ENCODE measurements around the gene PEX14.

PEX14 gene

DNA sequence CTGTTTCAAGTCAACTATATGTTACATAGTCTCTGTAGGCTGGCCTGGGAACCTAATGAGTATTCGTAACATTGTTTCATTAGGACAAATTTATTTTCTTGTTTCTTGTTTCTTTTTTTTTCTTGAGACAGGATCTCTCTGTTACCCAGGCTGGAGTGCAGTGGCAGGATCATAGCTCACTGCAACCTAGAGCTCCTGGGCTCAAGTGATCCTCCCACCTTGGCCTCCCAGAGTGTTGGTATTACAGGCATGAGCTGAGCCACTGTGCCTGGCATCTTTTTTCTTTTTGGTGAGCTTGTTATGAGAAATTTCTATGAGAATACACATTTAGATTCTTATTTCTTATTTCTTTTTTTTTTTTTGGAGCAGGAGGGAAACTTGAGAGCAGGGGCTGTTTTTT lies 37.7 kb upstream of the PEX14 start:
- no peak for TF ChIP-seq SIN3A (IDR thresholded peaks at IDR 0.05; ENCODE audit: borderline replicate concordance, insufficient read depth, low read length)
- TF ChIP-seq FOXP2 (optimal IDR thresholded peaks at IDR 0.05; ENCODE audit: borderline replicate concordance, extremely low read depth, extremely low read length, insufficient read depth): no peak
- TF ChIP-seq, protein P1, sequence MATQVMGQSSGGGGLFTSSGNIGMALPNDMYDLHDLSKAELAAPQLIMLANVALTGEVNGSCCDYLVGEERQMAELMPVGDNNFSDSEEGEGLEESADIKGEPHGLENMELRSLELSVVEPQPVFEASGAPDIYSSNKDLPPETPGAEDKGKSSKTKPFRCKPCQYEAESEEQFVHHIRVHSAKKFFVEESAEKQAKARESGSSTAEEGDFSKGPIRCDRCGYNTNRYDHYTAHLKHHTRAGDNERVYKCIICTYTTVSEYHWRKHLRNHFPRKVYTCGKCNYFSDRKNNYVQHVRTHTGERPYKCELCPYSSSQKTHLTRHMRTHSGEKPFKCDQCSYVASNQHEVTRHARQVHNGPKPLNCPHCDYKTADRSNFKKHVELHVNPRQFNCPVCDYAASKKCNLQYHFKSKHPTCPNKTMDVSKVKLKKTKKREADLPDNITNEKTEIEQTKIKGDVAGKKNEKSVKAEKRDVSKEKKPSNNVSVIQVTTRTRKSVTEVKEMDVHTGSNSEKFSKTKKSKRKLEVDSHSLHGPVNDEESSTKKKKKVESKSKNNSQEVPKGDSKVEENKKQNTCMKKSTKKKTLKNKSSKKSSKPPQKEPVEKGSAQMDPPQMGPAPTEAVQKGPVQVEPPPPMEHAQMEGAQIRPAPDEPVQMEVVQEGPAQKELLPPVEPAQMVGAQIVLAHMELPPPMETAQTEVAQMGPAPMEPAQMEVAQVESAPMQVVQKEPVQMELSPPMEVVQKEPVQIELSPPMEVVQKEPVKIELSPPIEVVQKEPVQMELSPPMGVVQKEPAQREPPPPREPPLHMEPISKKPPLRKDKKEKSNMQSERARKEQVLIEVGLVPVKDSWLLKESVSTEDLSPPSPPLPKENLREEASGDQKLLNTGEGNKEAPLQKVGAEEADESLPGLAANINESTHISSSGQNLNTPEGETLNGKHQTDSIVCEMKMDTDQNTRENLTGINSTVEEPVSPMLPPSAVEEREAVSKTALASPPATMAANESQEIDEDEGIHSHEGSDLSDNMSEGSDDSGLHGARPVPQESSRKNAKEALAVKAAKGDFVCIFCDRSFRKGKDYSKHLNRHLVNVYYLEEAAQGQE (IDR thresholded peaks at IDR 0.05; ENCODE audit: insufficient read depth in 1 of 2, low read depth in 2 of 2, low read length in 2 of 2): no peak

DNA sequence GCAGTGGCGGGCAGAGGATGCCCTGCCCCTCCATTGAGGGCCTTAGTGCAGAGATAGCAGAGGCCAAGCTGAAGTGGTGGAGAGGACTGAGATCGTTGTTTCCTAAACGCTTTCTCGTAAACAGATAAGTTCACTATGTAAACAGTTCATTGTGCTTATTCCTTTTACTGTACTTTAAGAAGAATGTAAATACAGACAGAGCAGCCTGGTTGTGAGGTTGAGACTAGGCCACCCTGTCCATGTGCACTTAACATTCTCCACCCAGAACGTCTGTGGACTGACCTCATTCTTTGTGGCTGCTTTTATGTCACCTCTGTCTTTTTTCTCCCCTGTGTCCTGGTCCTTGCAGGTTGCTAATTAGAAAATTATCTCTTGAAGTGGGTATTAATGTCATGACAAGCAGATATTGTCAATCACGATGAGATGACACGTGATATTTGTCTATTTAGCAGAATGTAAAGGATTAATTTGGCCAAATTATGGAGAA lies 36.0 kb upstream of the PEX14 start:
- TF ChIP-seq TAF1 (IDR thresholded peaks at IDR 0.05; ENCODE audit: borderline replicate concordance, insufficient read depth, low read length) (no peak), POLR2AphosphoS5 (IDR thresholded peaks at IDR 0.05; ENCODE audit: low read depth, low read length) (no peak), SIN3A (IDR thresholded peaks at IDR 0.05; ENCODE audit: borderline replicate concordance, insufficient read depth, low read length) (no peak)
- TF ChIP-seq, protein P1 (IDR thresholded peaks at IDR 0.05; ENCODE audit: insufficient read depth in 1 of 2, low read depth in 2 of 2, low read length in 2 of 2): no peak

DNA sequence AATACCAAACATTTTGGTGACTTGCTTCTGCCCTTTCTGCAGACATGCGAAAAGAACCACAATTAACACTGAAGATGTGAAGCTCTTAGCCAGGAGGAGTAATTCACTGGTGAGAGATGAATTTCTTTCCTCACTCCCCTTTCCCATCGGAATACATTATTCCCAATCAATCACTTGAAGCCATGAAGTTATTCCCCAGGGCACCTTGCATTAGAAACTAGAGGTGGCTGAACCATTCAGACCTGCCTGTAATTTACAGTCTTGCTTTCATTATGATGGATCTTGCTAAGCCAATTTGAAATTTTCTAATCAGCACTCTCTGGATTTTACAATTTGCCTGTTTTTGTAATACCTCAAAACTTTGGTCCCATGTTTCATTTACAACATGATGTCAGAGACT lies 34.4 kb upstream of the PEX14 start:
- no peak for TF ChIP-seq POLR2AphosphoS5 (IDR thresholded peaks at IDR 0.05; ENCODE audit: low read depth, low read length)
- no peak for TF ChIP-seq FOXP2 (optimal IDR thresholded peaks at IDR 0.05; ENCODE audit: borderline replicate concordance, extremely low read depth, extremely low read length, insufficient read depth)
- no peak for TF ChIP-seq TAF1 (IDR thresholded peaks at IDR 0.05; ENCODE audit: borderline replicate concordance, insufficient read depth, low read length)
- TF ChIP-seq, protein P1 (IDR thresholded peaks at IDR 0.05; ENCODE audit: insufficient read depth in 1 of 2, low read depth in 2 of 2, low read length in 2 of 2): no peak
- TF ChIP-seq SIN3A (IDR thresholded peaks at IDR 0.05; ENCODE audit: borderline replicate concordance, insufficient read depth, low read length): no peak

DNA sequence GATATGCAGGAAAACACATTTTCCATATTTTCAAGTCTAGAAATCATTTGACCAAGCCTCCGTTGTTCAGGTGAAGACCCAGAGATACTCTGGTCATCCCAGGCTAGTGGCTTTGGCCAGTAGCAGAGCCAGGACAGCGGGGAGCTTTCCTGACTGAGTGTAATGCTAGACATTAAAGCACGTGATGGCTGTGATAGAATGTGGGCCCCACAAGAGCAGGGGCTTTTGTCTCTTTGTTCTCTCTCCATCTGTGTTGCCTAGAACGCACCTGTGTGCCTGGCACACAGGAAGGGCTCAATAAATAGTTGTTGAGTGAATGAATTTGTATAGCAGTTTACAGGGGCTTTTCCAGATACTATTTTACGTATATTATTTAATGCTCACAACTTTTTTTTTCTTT lies 34.0 kb upstream of the PEX14 start:
- TF ChIP-seq TAF1 (IDR thresholded peaks at IDR 0.05; ENCODE audit: borderline replicate concordance, insufficient read depth, low read length): no peak
- TF ChIP-seq POLR2AphosphoS5 (IDR thresholded peaks at IDR 0.05; ENCODE audit: low read depth, low read length): no peak
- TF ChIP-seq FOXP2 (optimal IDR thresholded peaks at IDR 0.05; ENCODE audit: borderline replicate concordance, extremely low read depth, extremely low read length, insufficient read depth): no peak
- TF ChIP-seq, protein P1 (IDR thresholded peaks at IDR 0.05; ENCODE audit: insufficient read depth in 1 of 2, low read depth in 2 of 2, low read length in 2 of 2): no peak
- TF ChIP-seq SIN3A (IDR thresholded peaks at IDR 0.05; ENCODE audit: borderline replicate concordance, insufficient read depth, low read length): no peak

DNA sequence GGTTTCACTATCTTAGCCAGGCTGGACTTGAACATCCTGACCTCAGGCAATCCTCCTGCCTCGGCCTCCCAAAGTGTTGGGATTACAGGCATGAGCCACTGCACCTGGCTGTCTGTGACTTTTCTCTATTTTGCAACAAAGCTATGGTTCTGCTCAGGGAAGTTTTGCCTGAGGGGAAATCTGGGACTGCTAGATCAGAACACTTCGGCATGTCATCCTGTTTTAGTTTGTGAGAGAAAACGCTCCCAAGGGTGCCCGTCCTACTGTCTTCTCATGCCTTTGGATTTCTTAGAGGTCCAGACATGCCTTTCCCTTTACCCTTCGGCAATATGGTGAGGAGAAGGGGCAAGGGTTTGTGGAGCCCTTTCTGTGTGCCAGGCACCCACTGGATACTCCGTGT lies 30.5 kb upstream of the PEX14 start:
- TF ChIP-seq POLR2AphosphoS5 (IDR thresholded peaks at IDR 0.05; ENCODE audit: low read depth, low read length) (no peak), SIN3A (IDR thresholded peaks at IDR 0.05; ENCODE audit: borderline replicate concordance, insufficient read depth, low read length) (no peak), TAF1 (IDR thresholded peaks at IDR 0.05; ENCODE audit: borderline replicate concordance, insufficient read depth, low read length) (no peak), FOXP2 (optimal IDR thresholded peaks at IDR 0.05; ENCODE audit: borderline replicate concordance, extremely low read depth, extremely low read length, insufficient read depth) (no peak)
- TF ChIP-seq, protein P1 (IDR thresholded peaks at IDR 0.05; ENCODE audit: insufficient read depth in 1 of 2, low read depth in 2 of 2, low read length in 2 of 2): no peak
